SJCRH30 (cell line): Measurements from ENCODE around the gene TTLL3. TPM values are rescaled to one million over a fixed set of nuclear protein-coding genes. Genes with fewer than 3 reads are reported as not detected.

Experiments used
- DNase-seq, 2 experiments: peaks; one replicate each; pipeline ENCODE4 v3.0.0-alpha.2; 2015 to 2020
- H3K27ac ChIP-seq: fragments of 250-450 bp; sonication (Bioruptor Pico); 2 replicates; pipeline ENCODE4 v1.5.1; 2020; ENCODE audit warnings: mild to moderate bottlenecking, moderate library complexity
- H3K27me3 ChIP-seq: fragments of 250-450 bp; sonication (Bioruptor Pico); 2 replicates; pipeline ENCODE4 v1.5.1; 2020; ENCODE audit warnings: mild to moderate bottlenecking, moderate library complexity
- H3K36me3 ChIP-seq: fragments of 250-450 bp; sonication (Bioruptor Pico); 2 replicates; pipeline ENCODE4 v1.5.1; 2020; ENCODE audit warnings: mild to moderate bottlenecking, moderate library complexity
- H3K4me1 ChIP-seq: fragments of 250-450 bp; sonication (Bioruptor Pico); 2 replicates; pipeline ENCODE4 v1.5.1; 2020; ENCODE audit warnings: mild to moderate bottlenecking, moderate library complexity
- H3K4me3 ChIP-seq: fragments of 250-450 bp; sonication (Bioruptor Pico); 2 replicates; pipeline ENCODE4 v1.5.1; 2020; ENCODE audit warnings: mild to moderate bottlenecking, moderate library complexity
- H3K9me3 ChIP-seq: fragments of 250-450 bp; sonication (Bioruptor Pico); replicated peaks from 2 replicates; pipeline ENCODE4 v1.5.1; 2020; ENCODE audit warnings: mild to moderate bottlenecking, moderate library complexity
- total RNA-seq: library from RNA; depleted of rRNA; stranded (reverse); fragments of >200 nt; shearing (Covaris generic); gene quantifications from 2 replicates; pipeline ENCODE4 v1.2.3, GENCODE V29; 2014

The TTLL3 gene
- total RNA-seq, 1 experiment from 2014 or later: 14.9 TPM

DNA sequence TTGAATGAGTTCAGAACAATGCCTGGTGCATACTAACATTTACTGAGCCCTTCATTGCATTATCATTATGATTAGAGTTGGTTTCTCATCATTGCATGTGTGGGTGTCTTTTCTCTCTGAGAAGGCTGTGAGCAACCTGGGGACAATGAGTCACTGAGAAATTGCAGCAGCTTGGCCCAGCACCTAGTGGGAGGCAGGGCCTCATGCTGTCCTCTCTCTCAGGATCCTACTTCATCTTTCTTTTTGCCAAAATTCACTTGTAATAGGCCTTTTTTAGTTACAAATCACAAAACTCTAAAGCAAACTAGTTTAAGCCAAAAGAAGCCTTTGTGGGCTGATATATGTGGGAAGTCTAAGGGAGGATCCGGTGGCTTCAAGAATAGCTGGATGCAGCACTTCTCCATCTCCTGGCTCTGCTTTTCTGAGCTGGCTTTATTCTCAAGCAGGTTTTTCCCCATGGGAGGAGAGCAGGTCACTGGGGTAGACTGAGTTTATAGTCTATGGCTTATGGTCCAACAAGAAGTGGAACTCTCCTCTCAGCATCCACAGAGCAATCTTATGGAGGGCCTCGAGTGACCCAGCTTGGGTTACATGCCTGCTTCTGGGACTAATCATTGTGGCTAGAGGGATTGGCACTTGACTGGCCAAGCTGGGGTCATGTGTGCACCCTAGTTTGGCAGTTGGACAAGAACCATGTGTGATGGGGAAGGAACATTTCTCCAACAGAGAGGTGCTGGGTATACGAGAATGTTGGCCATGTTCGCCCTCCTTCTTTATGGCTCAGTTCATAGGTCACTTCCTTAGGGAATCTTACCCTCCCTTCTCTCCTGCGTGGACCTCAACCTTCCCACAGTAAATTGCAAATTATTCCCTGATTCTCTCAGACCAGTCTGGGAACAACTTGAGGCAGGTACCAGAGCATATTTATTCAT is 31.7 kb upstream of the TTLL3 start:
- Histone ChIP-seq H3K4me3 (no peak overlapping the region), H3K36me3 (no peaks in the 10 kb centered on the region), H3K27ac (no peak overlapping the region), H3K9me3 (no peaks in the 10 kb centered on the region), H3K4me1 (no peaks in the 10 kb centered on the region), H3K27me3 (no peaks in the 10 kb centered on the region)
- DNase-seq: no peak

DNA sequence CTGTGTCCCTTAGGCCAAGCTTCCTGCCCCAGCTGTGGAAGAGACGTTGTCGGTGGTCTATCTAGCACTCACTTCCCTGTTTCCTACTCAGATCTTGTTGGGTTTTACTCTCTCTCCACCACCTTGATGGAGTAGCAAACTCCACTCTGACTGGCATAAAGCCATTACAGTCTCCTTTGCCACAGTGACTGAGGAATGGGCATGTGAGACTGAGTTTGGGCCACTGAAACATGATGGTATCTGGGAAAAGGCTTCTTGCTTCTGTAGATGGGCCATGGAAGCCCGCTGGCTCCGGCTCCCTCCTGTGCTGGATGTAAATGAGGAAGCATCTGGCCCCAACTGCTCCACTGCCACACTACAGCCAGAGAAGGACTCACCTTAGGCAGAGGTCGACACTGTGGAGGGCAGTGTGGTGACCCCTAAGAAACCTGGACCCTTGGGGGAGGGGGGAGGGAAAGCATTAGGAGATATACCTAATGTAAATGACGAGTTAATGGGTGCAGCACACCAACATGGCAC is 30.9 kb upstream of the TTLL3 start:
- no peaks in the 10 kb centered on the region for H3K4me1 ChIP-seq
- H3K27me3 ChIP-seq: no peaks in the 10 kb centered on the region
- 0 out of 2 replicates have a peak, but pooled peaks cover under 1% of the 10 kb centered on the region for H3K36me3 ChIP-seq
- no peak for DNase-seq
- H3K4me3 ChIP-seq: no peak overlapping the region
- no peak overlapping the region for H3K27ac ChIP-seq
- H3K9me3 ChIP-seq: no peaks in the 10 kb centered on the region

DNA sequence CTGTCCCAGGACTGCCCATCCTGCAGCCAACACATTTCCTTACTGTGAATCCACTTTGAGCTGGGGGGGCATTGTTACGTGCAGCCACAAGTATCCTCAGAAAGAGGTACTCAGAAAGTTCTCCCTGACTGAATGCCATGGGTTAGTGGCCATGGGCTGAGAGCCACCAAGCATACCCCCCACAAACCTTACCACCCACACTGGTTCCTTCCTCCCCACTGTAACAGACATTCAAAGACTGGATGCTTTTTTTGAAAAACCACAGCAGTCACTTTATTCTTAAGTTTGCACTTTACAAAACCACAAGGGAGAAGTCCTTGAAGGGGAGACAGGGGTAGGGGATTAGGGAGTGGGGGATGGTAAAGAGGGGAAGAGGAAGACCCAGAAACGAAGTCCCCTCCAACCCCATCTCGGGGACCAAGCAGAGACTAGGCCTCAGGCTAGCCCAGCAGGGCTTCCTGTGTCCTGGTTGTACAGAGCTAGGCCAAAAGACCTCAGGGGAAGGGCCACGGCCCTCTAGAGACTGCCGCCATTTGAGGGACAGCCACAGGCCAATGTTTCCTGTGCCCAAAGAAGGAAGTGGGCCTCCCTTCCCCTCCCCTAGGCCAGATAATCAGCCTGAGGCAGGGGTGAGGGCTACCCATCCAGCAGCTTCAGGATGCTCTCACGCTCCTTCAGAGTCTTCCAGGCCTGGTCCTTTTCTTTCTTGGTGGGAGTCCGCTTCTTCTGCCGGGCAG is 30.2 kb upstream of the TTLL3 start:
- no peaks in the 10 kb centered on the region for H3K4me1 ChIP-seq
- H3K27me3 ChIP-seq: no peaks in the 10 kb centered on the region
- no peak overlapping the region for H3K27ac ChIP-seq
- no peaks in the 10 kb centered on the region for H3K9me3 ChIP-seq
- DNase-seq: no peak
- H3K4me3 ChIP-seq: no peak overlapping the region
- H3K36me3 ChIP-seq: peaks cover 5% of the 10 kb centered on the region; the same call in 1 of the 2 replicates

DNA sequence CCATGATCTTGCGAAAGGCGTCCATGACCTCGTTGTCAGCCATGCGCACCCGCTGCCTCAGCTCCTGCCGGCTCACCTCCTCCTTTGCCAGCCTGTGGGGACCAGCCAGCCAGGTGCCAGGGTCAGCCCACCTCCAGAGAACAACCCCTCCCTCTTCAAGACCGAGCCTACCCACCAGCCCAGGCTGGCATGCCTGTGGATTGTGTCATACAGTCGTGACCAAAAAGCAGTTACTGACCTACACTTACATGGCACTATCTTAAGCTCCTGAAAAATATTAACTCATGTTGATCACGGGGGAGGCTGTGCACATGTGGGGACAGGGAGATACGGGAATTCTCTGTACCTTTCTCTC is 29.6 kb upstream of the TTLL3 start:
- Histone ChIP-seq H3K4me1 (no peaks in the 10 kb centered on the region), H3K9me3 (no peaks in the 10 kb centered on the region), H3K27me3 (no peaks in the 10 kb centered on the region), H3K36me3 (peaks cover 10% of the 10 kb centered on the region), H3K4me3 (no peak overlapping the region), H3K27ac (no peak overlapping the region)
- no peak for DNase-seq

DNA sequence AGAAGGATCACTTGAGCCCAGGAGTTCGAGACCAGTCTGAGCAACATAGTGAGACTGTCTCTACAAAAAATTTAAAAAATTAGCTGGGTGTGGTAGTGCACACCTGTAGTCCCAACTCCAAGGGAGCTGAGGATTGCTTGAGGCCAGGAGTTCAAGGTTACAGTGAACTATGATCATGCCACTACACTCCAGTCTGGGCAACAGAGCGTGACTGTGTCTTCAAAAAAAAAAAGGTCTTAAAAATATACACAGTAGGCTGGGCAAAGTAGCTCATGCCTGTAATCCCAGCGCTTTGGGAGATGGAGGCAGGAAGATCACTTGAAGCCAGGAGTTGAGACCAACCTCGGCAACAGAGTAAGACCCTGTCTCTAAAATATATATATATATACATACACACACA is 29.2 kb upstream of the TTLL3 start:
- no peak overlapping the region for H3K4me3 ChIP-seq
- no peak overlapping the region for H3K27ac ChIP-seq
- no peak for DNase-seq
- H3K9me3 ChIP-seq: no peaks in the 10 kb centered on the region
- H3K4me1 ChIP-seq: no peaks in the 10 kb centered on the region
- H3K36me3 ChIP-seq: peaks cover 14% of the 10 kb centered on the region
- no peaks in the 10 kb centered on the region for H3K27me3 ChIP-seq

DNA sequence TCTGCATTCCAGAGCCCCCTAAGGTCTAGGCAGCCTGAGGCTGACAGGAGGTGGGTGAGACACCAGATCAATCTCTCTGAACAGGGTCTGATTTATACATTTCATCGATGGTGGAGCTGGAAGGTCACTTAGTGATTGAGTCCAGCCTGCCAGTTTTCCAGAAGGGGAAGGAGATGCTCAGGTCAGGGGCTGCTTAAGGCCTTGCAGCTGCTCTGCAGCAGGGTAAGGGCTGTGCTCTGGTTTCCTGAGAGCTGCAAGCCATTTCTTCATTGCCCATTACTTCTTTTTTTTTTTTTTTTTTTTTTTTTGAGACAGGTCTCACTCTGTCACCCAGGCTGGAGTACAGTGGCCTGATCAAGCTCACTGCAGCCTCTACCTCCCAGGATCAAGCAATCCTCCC is 28.5 kb upstream of the TTLL3 start:
- H3K36me3 ChIP-seq: peaks cover 16% of the 10 kb centered on the region
- DNase-seq: no peak
- H3K9me3 ChIP-seq: no peaks in the 10 kb centered on the region
- no peak overlapping the region for H3K27ac ChIP-seq
- no peak overlapping the region for H3K4me3 ChIP-seq
- no peaks in the 10 kb centered on the region for H3K4me1 ChIP-seq
- no peaks in the 10 kb centered on the region for H3K27me3 ChIP-seq

DNA sequence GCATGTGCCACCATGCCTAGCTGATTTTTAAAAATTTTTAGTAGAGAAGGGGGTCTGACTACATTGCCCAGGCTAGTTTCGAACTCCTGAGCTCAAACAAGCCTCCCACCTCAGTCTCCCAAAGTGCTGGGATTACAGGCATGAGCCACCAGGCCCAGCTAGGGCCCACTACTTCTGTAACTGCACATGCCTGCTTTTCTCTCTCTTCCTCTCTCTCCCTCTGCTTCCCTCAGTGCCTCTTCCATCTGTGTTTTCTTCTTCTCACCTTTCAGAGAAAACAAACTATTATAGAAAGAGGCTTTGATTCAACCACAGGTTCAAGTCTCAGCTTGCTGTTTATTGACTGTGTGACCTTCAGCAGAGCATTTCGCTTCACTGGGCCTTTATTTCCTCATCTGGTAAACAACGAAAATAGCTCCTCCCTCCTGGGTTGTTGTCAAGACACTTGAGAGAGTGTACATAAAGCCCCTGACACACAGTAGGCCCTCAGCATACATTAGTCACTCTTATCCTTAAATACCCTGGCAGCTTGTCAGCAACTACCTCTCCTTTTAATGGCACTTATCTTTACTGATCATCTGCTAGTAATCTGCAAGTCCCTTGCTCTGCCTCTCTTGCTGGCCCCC is 28.0 kb upstream of the TTLL3 start:
- Histone ChIP-seq H3K27ac (no peak overlapping the region), H3K36me3 (peaks cover 16% of the 10 kb centered on the region), H3K4me3 (no peak overlapping the region), H3K4me1 (no peaks in the 10 kb centered on the region), H3K9me3 (no peaks in the 10 kb centered on the region), H3K27me3 (no peaks in the 10 kb centered on the region)
- no peak for DNase-seq

DNA sequence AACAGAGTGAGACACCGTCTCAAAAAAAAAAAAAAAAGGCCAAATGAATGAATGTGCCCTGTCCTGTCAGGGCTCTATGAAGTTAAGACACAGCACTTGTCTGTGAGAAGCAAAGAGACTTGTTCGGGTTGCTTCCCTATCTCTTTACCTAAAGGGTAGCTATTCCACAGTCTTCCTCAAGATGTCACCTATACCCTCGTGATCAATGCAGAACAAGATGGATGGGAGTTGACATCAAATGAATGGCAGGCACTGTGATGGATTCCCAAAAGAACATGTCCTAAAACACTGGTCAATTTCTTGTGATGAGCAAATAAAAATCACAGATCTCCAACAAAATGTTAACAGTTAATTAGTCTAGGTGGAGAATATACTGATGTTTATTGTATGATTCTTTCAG is 27.3 kb upstream of the TTLL3 start:
- no peak overlapping the region for H3K4me3 ChIP-seq
- H3K27me3 ChIP-seq: no peaks in the 10 kb centered on the region
- no peak for DNase-seq
- peaks cover 16% of the 10 kb centered on the region for H3K36me3 ChIP-seq
- no peaks in the 10 kb centered on the region for H3K9me3 ChIP-seq
- H3K4me1 ChIP-seq: no peaks in the 10 kb centered on the region
- no peak overlapping the region for H3K27ac ChIP-seq

DNA sequence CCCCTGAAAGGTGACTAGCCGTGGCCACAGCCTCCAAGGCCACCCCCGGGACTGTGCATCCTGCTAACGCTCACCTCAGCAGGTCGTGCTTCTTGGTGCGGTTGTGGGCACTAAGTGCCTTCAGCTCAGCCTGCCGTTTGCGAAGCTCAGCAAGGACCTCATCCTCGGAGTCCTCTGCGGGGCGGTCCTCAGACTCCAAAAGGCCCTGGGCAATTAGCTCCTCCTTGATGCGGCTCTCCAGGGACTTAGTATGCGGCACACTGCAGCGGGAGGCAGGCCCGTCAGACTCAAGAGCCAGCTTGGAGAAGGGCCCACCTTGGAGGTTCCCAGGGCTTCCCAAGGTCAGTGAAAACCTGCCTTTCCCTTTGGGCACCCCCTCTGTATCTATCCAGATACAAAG is 26.1 kb upstream of the TTLL3 start:
- Histone ChIP-seq H3K27ac (no peak overlapping the region), H3K4me1 (no peaks in the 10 kb centered on the region), H3K27me3 (no peaks in the 10 kb centered on the region), H3K9me3 (no peaks in the 10 kb centered on the region), H3K4me3 (no peak overlapping the region), H3K36me3 (peaks cover 16% of the 10 kb centered on the region)
- no peak for DNase-seq

DNA sequence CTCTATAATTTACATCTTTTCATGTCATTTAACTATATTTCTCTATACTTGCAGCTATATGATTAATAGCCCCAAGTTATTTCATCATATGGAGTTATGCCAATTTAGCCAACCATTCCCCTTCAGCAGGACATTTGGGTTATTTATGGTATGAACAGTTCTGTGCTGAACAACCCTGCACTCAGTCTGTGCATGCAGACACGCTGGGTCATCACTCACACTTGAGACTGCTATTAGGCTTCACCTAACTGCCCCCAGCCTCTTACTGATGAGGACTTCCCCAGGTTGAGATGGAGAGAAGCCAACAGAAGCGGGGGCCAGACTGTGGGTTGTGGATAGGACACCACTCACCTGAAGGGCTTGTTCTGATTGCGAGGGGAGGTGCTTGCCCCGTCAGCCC is 25.1 kb upstream of the TTLL3 start:
- Histone ChIP-seq H3K36me3 (peaks cover 21% of the 10 kb centered on the region), H3K9me3 (no peaks in the 10 kb centered on the region), H3K4me1 (no peaks in the 10 kb centered on the region), H3K27me3 (no peaks in the 10 kb centered on the region), H3K4me3 (no peak overlapping the region), H3K27ac (no peak overlapping the region)
- no peak for DNase-seq

DNA sequence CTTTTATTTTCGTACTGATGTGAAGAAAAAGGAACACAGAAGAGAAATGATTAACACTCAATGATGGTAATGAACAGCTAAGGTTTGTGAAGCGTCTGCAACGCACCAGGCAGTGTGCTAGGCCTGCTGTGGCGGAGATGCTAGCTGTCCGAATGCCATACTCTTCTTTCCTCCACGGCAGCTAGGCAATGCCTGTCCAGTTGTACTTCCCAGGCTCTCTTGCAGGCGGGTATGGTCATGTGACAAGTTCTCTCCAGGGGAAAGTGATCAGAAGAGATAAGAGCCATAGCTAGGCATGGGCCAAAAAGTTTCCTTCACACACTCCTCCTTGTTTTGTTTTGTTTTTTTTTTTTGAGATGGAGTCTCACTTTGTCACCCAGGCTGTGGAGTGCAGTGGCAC is 24.5 kb upstream of the TTLL3 start:
- Histone ChIP-seq H3K27ac (no peak overlapping the region), H3K27me3 (no peaks in the 10 kb centered on the region), H3K9me3 (no peaks in the 10 kb centered on the region), H3K4me3 (no peak overlapping the region), H3K4me1 (no peaks in the 10 kb centered on the region), H3K36me3 (peaks cover 21% of the 10 kb centered on the region)
- DNase-seq: no peak

DNA sequence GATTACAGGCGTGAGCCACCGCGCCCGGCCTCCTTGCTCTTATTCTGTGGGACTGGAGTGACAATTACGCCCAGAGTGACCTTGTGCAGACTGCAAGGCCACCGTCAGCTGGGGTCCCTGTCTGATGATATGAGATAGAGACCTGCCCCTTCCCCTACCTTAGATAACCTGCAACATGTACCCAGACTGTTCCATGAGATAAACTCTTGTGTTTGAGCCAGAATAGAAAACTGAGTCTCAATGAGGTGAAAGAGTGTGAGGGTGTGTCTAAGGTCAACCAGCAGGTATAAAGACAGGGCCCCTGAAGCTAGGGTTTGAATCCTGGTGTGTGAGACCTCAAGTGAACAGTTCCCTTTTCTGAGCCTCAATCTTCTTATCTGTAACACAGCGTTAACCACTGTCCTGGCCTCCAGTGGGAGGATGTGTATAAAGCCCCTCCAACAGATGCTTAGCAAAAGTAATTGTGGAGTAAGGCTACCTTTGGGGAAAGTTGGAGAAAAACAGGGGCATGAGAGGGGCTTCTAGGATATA is 23.8 kb upstream of the TTLL3 start:
- no peaks in the 10 kb centered on the region for H3K9me3 ChIP-seq
- H3K4me3 ChIP-seq: no peak overlapping the region
- H3K4me1 ChIP-seq: no peaks in the 10 kb centered on the region
- H3K36me3 ChIP-seq: peaks cover 21% of the 10 kb centered on the region
- H3K27ac ChIP-seq: no peak overlapping the region
- no peaks in the 10 kb centered on the region for H3K27me3 ChIP-seq
- DNase-seq: no peak

DNA sequence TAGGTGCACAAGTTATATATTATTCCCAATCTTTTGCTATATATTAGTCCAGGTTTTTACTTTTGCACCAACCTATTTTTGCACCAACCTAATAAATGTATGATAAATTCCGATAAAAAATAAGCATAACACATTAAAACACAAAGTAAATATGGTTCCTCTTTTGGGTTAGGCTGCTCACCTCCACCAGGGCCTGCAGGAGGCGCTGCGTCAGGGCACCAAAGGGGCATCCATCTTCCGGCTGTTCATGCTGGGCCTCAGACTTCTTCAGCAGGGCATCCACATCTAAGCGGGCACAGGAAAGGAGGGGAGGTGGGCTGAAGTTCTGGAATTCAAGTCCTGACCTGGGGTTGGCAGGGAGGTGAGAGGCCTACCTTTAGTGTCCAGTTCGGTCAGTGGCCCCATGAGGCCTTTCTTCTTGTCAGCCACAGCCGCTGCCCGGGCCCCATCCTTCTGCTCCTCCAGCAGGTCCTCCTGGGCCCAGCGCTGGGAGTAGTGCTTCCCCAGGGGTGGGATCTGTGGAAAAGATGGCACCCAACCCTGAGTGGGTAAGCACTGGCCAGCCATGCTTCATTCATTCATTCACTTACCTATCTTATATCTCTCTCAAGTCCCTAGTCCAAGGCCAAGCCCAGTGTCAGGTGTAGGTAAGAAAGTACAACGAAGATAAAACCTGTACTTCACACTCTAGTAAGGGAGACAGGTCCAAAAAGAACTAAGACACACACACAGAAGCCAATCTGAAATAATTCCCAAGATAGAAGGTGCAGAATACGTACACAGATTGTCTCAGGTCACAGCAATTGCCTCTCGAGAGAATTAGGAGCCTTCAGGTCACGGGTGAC is 23.0 kb upstream of the TTLL3 start:
- peaks cover 2% of the 10 kb centered on the region; the same call in 1 of the 2 replicates for H3K4me1 ChIP-seq

DNA sequence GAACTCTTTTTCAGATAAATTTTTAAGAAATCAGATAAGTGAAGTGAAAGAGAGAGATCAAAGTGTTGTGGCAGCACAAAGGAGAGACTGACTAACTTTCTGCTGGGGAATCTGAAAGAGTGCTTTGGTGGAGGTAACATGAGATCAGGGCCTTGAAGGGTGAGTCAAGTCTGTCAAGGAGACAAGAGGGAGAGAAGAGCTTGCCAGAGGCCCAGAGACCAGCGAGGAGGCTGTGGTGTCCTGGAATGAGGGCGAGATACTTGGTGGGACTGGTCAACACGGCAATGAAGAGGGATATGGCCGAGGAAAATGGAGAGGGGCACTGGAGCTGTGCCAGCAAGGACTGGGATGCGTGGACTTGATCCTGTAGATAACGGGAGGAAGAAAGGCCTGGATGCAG is 22.3 kb upstream of the TTLL3 start:
- Histone ChIP-seq H3K9me3 (no peaks in the 10 kb centered on the region), H3K27ac (no peak overlapping the region), H3K36me3 (peaks cover 21% of the 10 kb centered on the region), H3K27me3 (no peaks in the 10 kb centered on the region), H3K4me3 (no peak overlapping the region), H3K4me1 (peaks cover 2% of the 10 kb centered on the region; the same call in 1 of the 2 replicates)
- no peak for DNase-seq

More for the DNA sequence above, 23.0 kb upstream of the TTLL3 start:
- no peak overlapping the region for H3K27ac ChIP-seq
- no peak overlapping the region for H3K4me3 ChIP-seq
- H3K36me3 ChIP-seq: peaks cover 21% of the 10 kb centered on the region
- no peaks in the 10 kb centered on the region for H3K9me3 ChIP-seq
- no peak for DNase-seq
- H3K27me3 ChIP-seq: no peaks in the 10 kb centered on the region
